ENCODE results near the gene TRAM1L1. TPM values are rescaled to one million over a fixed set of nuclear protein-coding genes. Genes with fewer than 3 reads are reported as not detected.

Gene TRAM1L1
- total RNA-seq = under 1 TPM; 0.20 to 0.27 TPM

DNA sequence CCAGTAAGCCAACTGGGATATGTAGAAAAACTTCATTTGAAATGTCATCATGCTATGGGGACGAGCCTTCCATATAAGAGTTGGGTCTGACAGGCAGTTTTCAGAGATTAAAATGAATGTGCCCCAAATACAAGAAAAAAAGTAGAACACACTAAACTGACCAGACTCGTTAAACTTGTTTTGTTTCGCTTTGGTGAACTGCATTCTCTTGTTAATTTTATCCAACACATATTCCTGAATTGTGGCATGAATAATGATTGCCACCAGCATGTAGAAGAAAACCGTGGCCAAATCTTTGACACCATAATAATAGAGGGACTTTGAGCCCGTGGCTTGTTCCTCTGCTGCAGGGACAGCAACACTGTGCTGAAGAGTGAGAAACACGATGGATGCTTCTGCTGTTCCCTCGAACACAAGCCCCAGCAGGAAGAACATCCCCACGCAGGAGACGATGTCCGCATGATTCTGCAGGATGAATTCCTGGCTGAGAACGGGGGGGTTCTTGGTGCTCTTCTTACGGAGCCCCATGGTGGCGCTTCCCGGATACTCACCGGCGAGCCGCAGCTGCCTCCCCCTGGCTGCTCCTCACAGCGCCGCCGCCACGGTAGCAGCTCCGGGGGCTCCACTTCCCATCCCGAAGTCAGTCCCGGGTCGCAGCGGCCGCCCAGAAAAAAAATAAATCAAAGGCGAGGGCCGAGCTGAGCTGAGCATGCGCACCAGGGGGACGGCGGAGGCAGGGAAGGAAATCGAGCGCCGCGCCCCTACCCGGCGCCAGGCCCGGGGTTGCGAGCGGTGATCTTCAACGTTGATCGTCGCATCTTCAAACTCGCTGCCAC is at the start of gene TRAM1L1:
Gene TRAM1L1 (minus strand): TSS at position 711 of the 836 bp plus-strand sequence. CDS start 183 bp downstream, at position 528.
- peak within 1 kb of the TSS in 1 of 2 donors; percentile 58 for H3K9ac ChIP-seq (ENCODE audit: low read depth in 2 of 2, low read length in 2 of 2)
- TF ChIP-seq, protein P1, sequence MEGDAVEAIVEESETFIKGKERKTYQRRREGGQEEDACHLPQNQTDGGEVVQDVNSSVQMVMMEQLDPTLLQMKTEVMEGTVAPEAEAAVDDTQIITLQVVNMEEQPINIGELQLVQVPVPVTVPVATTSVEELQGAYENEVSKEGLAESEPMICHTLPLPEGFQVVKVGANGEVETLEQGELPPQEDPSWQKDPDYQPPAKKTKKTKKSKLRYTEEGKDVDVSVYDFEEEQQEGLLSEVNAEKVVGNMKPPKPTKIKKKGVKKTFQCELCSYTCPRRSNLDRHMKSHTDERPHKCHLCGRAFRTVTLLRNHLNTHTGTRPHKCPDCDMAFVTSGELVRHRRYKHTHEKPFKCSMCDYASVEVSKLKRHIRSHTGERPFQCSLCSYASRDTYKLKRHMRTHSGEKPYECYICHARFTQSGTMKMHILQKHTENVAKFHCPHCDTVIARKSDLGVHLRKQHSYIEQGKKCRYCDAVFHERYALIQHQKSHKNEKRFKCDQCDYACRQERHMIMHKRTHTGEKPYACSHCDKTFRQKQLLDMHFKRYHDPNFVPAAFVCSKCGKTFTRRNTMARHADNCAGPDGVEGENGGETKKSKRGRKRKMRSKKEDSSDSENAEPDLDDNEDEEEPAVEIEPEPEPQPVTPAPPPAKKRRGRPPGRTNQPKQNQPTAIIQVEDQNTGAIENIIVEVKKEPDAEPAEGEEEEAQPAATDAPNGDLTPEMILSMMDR (IDR thresholded peaks at IDR 0.05) = no peak

DNA sequence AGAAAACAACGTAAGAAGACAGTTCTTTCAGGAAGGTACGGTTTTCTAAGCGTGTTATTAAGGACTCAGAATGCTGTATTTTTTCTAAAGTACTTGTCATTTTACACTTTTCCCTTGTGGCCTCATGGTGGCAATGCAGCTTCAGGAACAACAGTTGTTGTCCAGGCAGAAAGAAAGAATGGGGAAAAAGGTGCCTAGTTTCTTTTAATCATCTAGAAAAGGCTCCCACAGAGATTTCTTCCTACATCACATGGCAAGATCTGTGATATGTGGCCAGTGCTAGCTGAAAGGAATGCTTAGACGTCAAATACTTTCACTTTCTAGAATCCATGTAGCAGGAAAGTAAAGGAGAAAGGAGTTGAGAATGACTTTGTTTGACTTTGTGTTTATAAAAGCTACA is 49.0 kb upstream of the TRAM1L1 start:
- H3K36me3 ChIP-seq = no peaks in the 10 kb centered on the region
- H3K4me3 ChIP-seq = no peak overlapping the region
- H3K27me3 ChIP-seq = no peaks in the 10 kb centered on the region
- no peak for DNase-seq
- H3K9ac ChIP-seq (ENCODE audit: low read depth in 2 of 2, low read length in 2 of 2) = no peak overlapping the region
- intact Hi-C loops (cut with DNase I) = no loop called here
- H3K27ac ChIP-seq = no peak overlapping the region
- no peaks in the 10 kb centered on the region for H3K9me3 ChIP-seq
- TF ChIP-seq, protein P1 (IDR thresholded peaks at IDR 0.05) = peak; percentile 31
- H3K4me1 ChIP-seq = no peaks in the 10 kb centered on the region

More for the DNA sequence above, at the start of gene TRAM1L1:
- Histone ChIP-seq H3K4me3 (peak within 1 kb of the TSS; percentile 41), H3K36me3 (no peaks in the 10 kb centered on the region), H3K4me1 (no peaks in the 10 kb centered on the region), H3K27ac (no peak within 1 kb of the TSS), H3K27me3 (no peaks in the 10 kb centered on the region), H3K9me3 (no peaks in the 10 kb centered on the region)
- peak; percentile 51 for DNase-seq
- intact Hi-C loops (cut with DNase I) = no loop called here

DNA sequence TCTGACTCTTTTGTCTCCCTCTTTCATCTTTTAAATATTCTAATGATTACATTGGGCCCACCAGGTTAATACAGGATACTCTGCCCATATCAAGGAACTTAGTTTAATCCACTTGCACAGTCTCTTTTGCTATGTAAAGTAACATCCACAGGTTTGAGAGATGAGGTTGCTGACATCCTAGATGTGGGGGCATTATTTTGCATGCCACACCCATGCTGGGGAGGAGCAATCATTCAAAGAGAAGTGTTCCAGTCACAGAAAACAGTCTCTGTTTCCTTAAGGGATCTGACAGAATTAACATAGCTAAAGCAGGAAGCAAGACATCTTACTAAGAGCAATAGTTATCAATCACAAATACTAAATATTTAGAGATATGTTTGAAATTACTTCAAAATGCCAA is 11.5 kb upstream of the TRAM1L1 start:
- no peak for DNase-seq
- no peaks in the 10 kb centered on the region for H3K27me3 ChIP-seq
- no peak overlapping the region for H3K4me3 ChIP-seq
- no peaks in the 10 kb centered on the region for H3K9me3 ChIP-seq
- H3K4me1 ChIP-seq = no peaks in the 10 kb centered on the region
- intact Hi-C loops (cut with DNase I) = no loop called here
- no peak overlapping the region for H3K27ac ChIP-seq
- TF ChIP-seq, protein P1 (IDR thresholded peaks at IDR 0.05) = no peak
- H3K9ac ChIP-seq (ENCODE audit: low read depth in 2 of 2, low read length in 2 of 2) = no peak overlapping the region
- H3K36me3 ChIP-seq = no peaks in the 10 kb centered on the region

DNA sequence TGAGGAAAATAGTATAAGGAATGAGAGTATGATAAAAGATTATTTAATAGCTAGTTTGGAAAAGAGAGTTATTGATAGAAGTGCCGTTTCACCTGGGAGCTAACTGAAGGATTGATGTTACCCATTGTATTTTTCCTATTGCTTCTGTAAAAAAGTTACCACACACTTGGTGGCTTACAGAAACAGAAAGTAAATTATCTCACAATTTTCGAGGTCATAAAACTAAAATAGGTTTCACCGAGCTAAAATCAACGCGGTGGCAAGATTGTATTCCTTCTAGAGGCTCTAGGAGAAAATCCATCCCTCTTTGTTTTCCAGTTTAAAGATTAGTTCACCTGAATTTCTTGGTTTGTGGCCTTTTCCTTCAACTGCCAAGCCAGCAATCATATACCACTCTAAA is 11.1 kb upstream of the TRAM1L1 start:
- TF ChIP-seq, protein P1 (IDR thresholded peaks at IDR 0.05) = no peak
- no peak for DNase-seq
- no peak overlapping the region for H3K27ac ChIP-seq

DNA sequence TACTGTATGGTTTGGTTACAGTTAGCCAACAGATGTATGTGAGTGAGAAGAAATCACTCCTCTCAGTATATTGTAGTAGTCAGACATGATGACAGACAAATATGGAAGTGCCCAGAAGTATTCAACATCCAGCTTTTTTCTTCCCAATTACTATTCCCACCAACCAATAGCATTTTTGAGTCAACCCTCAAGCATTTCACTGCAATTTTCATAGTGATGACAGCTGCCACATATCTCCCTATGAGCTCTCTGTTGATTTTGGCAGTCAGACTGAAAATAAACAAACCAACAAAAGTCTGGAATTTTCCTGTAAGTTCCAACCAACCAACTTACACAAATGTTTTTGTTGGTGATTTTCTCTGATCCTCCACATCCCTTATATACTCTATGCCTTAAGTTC is 8.2 kb upstream of the TRAM1L1 start:
- TF ChIP-seq, protein P1 (IDR thresholded peaks at IDR 0.05) = no peak
- no peak overlapping the region for H3K4me3 ChIP-seq
- DNase-seq = no peak
- intact Hi-C loops (cut with DNase I) = no loop called here
- no peaks in the 10 kb centered on the region for H3K36me3 ChIP-seq
- no peak overlapping the region for H3K27ac ChIP-seq
- no peak overlapping the region for H3K9ac ChIP-seq (ENCODE audit: low read depth in 2 of 2, low read length in 2 of 2)
- no peaks in the 10 kb centered on the region for H3K9me3 ChIP-seq
- H3K4me1 ChIP-seq = no peaks in the 10 kb centered on the region
- H3K27me3 ChIP-seq = no peaks in the 10 kb centered on the region

More for the DNA sequence above, 11.1 kb upstream of the TRAM1L1 start:
- H3K4me1 ChIP-seq = no peaks in the 10 kb centered on the region
- intact Hi-C loops (cut with DNase I) = no loop called here
- H3K27me3 ChIP-seq = no peaks in the 10 kb centered on the region
- H3K9me3 ChIP-seq = no peaks in the 10 kb centered on the region
- no peaks in the 10 kb centered on the region for H3K36me3 ChIP-seq
- H3K9ac ChIP-seq (ENCODE audit: low read depth in 2 of 2, low read length in 2 of 2) = no peak overlapping the region
- H3K4me3 ChIP-seq = no peak overlapping the region
